Activated T-cell treated with anti-CD3 and anti-CD28 coated beads, Interleukin-2, amount 50 U/mL, for 1 hour (primary cell): Measurements from ENCODE around the gene SLC22A3.
"Not testable (repeated sequence)": the region's sequence is repeated elsewhere in the genome, so short reads cannot be mapped to it uniquely, and the experiment has no call there.

ENCODE experiments used
- DNase-seq: peaks from one replicate; pipeline ENCODE4 v3.0.0-alpha.2; 2020

SLC22A3 gene, protein sequence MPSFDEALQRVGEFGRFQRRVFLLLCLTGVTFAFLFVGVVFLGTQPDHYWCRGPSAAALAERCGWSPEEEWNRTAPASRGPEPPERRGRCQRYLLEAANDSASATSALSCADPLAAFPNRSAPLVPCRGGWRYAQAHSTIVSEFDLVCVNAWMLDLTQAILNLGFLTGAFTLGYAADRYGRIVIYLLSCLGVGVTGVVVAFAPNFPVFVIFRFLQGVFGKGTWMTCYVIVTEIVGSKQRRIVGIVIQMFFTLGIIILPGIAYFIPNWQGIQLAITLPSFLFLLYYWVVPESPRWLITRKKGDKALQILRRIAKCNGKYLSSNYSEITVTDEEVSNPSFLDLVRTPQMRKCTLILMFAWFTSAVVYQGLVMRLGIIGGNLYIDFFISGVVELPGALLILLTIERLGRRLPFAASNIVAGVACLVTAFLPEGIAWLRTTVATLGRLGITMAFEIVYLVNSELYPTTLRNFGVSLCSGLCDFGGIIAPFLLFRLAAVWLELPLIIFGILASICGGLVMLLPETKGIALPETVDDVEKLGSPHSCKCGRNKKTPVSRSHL

GRCh38 chr6:160348223-160349019 is at the start of gene SLC22A3:
Gene SLC22A3 (plus strand): TSS chr6:160348378. CDS start chr6:160348420, 42 bp downstream.
- DNase-seq = no peak

GRCh38 chr6:160299559-160299958 is 48.6 kb upstream of the SLC22A3 start:
- DNase-seq = no peak

DNA sequence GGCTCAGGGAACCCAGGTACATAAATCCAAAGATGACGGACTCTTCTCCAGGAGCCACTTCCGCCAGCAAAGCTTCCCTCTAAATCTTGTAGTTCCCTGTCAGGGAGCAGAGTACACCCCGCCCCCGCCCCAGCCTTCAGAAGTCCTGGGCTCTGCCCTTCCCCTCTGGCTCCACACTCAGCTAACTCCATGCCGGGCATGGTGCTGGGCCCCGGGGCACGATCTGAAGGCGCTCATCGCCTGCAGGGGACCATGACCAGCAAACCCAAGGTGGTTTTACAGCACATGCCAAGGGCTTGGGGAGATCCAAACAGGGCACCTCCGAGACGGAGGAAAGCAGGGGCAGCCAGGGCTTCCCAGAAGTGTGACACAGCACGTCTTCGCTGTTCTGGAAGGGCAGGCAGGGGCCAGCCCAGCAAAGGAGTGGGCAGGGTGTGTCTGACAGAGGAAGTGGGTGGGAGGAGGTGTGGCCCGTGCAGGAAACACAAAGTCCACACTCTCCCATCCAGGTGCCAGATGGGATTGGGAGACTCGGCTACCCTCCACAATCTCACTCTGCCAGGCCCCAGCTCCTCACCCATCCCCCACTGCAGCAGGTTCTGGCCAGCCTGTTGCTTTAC is 48.0 kb upstream of the SLC22A3 start:
- no peak for DNase-seq

DNA sequence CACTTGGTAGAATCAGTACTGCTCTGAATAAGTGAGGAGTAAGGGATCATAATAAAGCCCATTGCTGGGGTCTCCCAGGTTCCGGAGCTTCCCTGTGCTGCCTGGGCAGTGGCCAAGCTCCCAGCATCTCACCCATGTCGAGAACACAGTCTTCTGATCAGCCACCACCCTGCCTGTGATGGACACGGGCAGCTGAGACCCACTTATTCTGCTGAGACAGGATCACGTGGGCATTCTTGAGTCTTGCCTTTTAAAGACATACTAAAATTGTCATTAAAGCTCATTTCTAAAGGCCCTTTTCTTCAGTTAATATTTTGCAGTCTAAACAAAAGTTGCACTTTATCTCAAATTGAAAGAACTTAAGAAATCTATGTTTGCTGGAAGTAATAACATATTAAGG is 46.8 kb upstream of the SLC22A3 start:
- DNase-seq = no peak

GRCh38 chr6:160302431-160303082 is 45.6 kb upstream of the SLC22A3 start:
- DNase-seq = not testable (repeated sequence)

DNA sequence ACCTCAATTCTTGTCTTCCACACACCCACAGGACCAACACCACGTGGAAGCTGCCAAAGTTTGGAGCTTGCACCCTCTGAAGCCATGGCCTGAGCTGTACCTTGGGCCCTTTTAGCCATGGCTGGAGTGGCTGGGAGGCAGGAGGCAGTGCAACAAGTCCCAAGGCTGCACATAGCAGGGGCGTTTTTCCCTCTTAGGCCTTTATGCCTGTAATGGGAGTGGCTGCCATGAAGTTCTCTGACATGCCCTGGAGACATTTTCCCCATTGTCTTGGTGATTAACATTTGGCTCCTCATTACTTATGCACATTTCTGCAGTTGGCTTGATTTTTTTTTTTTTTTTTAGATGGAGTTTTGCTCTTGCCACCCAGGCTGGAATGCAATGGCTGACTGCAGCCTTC is 44.4 kb upstream of the SLC22A3 start:
- DNase-seq = no peak

GRCh38 chr6:160305926-160306713 is 42.1 kb upstream of the SLC22A3 start:
- DNase-seq = no peak

GRCh38 chr6:160309718-160310117 is 38.5 kb upstream of the SLC22A3 start:
- no peak for DNase-seq

DNA sequence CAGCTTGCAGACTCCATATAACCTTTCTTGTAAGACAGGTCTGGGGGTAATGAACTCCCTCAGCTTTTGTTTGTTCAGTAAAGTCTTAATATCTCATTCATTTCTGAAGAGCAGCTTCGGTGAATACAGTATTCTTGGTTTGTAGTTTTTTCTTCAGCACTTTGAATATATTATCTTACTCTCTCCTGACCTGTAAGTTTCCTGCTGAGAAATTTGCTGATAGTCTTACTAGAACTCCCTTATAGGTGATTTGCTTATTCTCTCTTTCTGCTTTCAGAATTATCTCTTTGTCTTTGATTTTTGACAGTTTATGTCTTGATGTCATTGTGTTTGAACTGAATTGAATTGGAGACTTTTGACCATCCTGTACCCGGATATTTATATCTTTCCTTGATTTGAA is 35.3 kb upstream of the SLC22A3 start:
- no peak for DNase-seq

GRCh38 chr6:160315310-160315709 is 32.9 kb upstream of the SLC22A3 start:
- no peak for DNase-seq

- no peak for DNase-seq
Observed at GRCh38 chr6:160316261-160316660, 31.9 kb upstream of the SLC22A3 start.

- no peak for DNase-seq
Observed at GRCh38 chr6:160319246-160319645, 28.9 kb upstream of the SLC22A3 start.

GRCh38 chr6:160321729-160322505 is 26.3 kb upstream of the SLC22A3 start:
- no peak for DNase-seq

DNA sequence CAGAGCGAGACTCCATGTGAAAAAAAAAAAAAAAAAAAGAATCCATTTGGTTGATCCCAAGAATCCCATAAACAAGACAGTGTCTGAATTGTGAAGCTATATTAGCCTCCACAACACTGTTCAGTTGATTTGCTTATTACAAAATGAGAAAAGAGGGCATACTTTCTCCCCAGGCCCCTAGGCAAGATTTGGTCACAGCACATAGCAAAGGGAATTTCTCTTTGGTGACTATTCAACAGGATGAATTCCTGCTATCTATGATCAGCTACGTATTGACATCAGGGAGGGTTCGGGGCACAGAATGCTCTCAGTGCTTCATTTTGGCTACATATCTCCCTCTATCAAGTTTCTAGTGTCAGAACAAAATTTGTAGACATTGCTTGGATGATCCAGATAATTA is 20.2 kb upstream of the SLC22A3 start:
- DNase-seq = no peak

GRCh38 chr6:160328447-160328846 is 19.7 kb upstream of the SLC22A3 start:
- no peak for DNase-seq

GRCh38 chr6:160329188-160329587 is 19.0 kb upstream of the SLC22A3 start:
- DNase-seq = no peak

DNA sequence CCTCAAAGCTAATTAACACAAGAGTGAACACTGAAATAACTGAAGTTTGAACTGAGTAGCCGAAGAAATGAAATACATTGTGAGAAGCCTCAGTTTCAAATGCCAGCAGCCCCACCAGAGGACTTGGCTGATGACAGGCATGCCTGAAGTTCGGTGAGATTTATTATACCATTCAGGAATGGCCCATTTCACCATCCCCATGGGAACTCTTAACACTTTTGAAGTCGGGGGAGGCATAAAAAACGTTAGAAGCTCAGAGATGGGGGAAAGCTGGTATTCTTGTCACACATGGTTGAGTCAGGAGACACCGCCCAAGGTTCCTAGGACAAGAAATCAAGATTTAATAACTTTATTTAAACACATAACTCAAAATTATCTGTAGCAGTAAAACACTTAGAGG is 17.6 kb upstream of the SLC22A3 start:
- DNase-seq = no peak

GRCh38 chr6:160331204-160331603 is 17.0 kb upstream of the SLC22A3 start:
- no peak for DNase-seq

- no peak for DNase-seq
Observed at GRCh38 chr6:160331753-160332152, 16.4 kb upstream of the SLC22A3 start.

DNA sequence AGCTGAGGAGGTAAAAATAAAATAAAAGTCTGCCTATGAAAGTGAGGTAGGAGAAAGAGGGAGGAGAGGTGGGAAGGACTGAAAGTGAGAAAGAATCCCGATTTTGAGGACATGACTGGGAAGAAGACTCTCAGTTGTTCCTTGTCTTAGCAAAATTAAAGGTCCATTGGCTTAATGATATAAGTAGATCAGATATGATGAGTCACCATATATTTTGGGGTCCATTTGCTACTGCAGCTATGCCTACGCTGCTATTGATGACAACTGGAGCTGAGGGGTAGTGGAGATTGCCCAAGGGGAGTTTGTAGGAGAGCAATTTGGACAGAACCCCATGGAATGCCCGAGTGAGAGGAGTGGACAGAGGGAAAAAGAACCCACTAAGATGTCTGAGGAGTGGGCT is 15.1 kb upstream of the SLC22A3 start:
- DNase-seq = no peak

- no peak for DNase-seq
Observed at GRCh38 chr6:160333841-160334240, 14.3 kb upstream of the SLC22A3 start.
